ENCODE measurements around the gene IGF1.

DNA sequence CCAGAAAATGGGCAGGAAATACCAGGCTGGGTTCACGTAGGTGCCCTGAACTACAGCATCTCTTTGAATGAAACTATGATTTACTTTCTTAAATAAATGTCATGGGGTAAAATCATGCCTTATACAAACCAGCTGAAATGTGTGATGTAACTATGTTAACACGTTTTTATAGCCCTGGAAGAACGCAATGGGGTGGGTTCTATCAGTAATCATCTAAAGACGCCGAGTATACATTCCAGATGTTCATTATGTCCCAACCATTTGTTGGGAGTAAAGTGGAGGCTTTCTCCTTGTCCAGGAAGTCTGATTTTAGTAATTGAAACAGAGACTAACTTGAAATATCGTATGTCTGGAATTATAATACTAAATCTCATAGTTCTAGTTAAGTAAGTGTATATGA, 16.2 kb upstream of the IGF1 start:
- TF ChIP-seq ZNF263 (CRISPR knock-in tag; IDR thresholded peaks at IDR 0.05; ENCODE audit: low read depth) (no peak), JUN (CRISPR knock-in tag; IDR thresholded peaks at IDR 0.05) (no peak), EMX1 (CRISPR knock-in tag; IDR thresholded peaks at IDR 0.05) (no peak), NR3C1 (CRISPR knock-in tag; conservative IDR thresholded peaks at IDR 0.05; ENCODE audit: low read depth) (no peak), ZNF121 (CRISPR knock-in tag; IDR thresholded peaks at IDR 0.05) (no peak), CBFB (CRISPR knock-in tag; IDR thresholded peaks at IDR 0.05; ENCODE audit: low read depth) (no peak), RELA (CRISPR knock-in tag; IDR thresholded peaks at IDR 0.05; ENCODE audit: borderline replicate concordance) (no peak)
- TF ChIP-seq, protein P1, sequence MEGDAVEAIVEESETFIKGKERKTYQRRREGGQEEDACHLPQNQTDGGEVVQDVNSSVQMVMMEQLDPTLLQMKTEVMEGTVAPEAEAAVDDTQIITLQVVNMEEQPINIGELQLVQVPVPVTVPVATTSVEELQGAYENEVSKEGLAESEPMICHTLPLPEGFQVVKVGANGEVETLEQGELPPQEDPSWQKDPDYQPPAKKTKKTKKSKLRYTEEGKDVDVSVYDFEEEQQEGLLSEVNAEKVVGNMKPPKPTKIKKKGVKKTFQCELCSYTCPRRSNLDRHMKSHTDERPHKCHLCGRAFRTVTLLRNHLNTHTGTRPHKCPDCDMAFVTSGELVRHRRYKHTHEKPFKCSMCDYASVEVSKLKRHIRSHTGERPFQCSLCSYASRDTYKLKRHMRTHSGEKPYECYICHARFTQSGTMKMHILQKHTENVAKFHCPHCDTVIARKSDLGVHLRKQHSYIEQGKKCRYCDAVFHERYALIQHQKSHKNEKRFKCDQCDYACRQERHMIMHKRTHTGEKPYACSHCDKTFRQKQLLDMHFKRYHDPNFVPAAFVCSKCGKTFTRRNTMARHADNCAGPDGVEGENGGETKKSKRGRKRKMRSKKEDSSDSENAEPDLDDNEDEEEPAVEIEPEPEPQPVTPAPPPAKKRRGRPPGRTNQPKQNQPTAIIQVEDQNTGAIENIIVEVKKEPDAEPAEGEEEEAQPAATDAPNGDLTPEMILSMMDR (IDR thresholded peaks at IDR 0.05) = no peak
- TF ChIP-seq, protein P2, sequence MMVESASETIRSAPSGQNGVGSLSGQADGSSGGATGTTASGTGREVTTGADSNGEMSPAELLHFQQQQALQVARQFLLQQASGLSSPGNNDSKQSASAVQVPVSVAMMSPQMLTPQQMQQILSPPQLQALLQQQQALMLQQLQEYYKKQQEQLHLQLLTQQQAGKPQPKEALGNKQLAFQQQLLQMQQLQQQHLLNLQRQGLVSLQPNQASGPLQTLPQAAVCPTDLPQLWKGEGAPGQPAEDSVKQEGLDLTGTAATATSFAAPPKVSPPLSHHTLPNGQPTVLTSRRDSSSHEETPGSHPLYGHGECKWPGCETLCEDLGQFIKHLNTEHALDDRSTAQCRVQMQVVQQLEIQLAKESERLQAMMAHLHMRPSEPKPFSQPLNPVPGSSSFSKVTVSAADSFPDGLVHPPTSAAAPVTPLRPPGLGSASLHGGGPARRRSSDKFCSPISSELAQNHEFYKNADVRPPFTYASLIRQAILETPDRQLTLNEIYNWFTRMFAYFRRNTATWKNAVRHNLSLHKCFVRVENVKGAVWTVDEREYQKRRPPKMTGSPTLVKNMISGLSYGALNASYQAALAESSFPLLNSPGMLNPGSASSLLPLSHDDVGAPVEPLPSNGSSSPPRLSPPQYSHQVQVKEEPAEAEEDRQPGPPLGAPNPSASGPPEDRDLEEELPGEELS (CRISPR knock-in tag; IDR thresholded peaks at IDR 0.05) = no peak

All from WTC11 (cell line).